Hematopoietic multipotent progenitor cell treated with erythropoietin and hydrocortisone succinate and interleukin-3 and kit ligand, for 15 days (in vitro differentiated cells): Measurements from ENCODE around the gene AP3S1.
"Not testable (repeated sequence)": the region's sequence is repeated elsewhere in the genome, so short reads cannot be mapped to it uniquely, and the experiment has no call there.

Source experiments
- DNase-seq: peaks from one replicate; pipeline ENCODE4 v3.0.0-alpha.2; 2015; ENCODE audit warnings: low spot score

AP3S1 gene

GRCh38 chr5:115873392-115873791 lies 31.7 kb downstream of the AP3S1 start:
- DNase-seq = no peak

GRCh38 chr5:115875447-115875846 lies 33.7 kb downstream of the AP3S1 start:
- DNase-seq = no peak

- not testable (repeated sequence) for DNase-seq
Measured at GRCh38 chr5:115877342-115877741, 35.6 kb downstream of the AP3S1 start.

- not testable (repeated sequence) for DNase-seq
Measured at GRCh38 chr5:115882434-115882833, 40.7 kb downstream of the AP3S1 start.

- DNase-seq = no peak
Measured at GRCh38 chr5:115884704-115885103, 43.0 kb downstream of the AP3S1 start.

- not testable (repeated sequence) for DNase-seq
Measured at GRCh38 chr5:115885208-115885607, 43.5 kb downstream of the AP3S1 start.

- no peak for DNase-seq
Measured at GRCh38 chr5:115888027-115888426, 46.3 kb downstream of the AP3S1 start.

GRCh38 chr5:115892021-115892420 lies 50.3 kb downstream of the AP3S1 start:
- no peak for DNase-seq

GRCh38 chr5:115894342-115894741 lies 52.6 kb downstream of the AP3S1 start:
- no peak for DNase-seq

GRCh38 chr5:115895821-115896220 lies 54.1 kb downstream of the AP3S1 start:
- DNase-seq = no peak

GRCh38 chr5:115898656-115899055 lies 56.9 kb downstream of the AP3S1 start:
- no peak for DNase-seq

- no peak for DNase-seq
Measured at GRCh38 chr5:115907177-115907576, 65.4 kb downstream of the AP3S1 start.

- not testable (repeated sequence) for DNase-seq
Measured at GRCh38 chr5:115913623-115914400, 72.1 kb downstream of the AP3S1 start.

- no peak for DNase-seq
Measured at GRCh38 chr5:115920171-115920725, 78.5 kb downstream of the AP3S1 start.

GRCh38 chr5:115928578-115929407 lies 87.1 kb downstream of the AP3S1 start:
- DNase-seq = not testable (repeated sequence)

- not testable (repeated sequence) for DNase-seq
Measured at GRCh38 chr5:115930171-115930570, 88.4 kb downstream of the AP3S1 start.

- DNase-seq = no peak
Measured at GRCh38 chr5:115930630-115931337, 89.0 kb downstream of the AP3S1 start.

GRCh38 chr5:115932991-115933390 lies 91.3 kb downstream of the AP3S1 start:
- DNase-seq = no peak

- DNase-seq = no peak
Measured at GRCh38 chr5:115934388-115934974, 92.7 kb downstream of the AP3S1 start.

- DNase-seq = no peak
Measured at GRCh38 chr5:115936031-115936430, 94.3 kb downstream of the AP3S1 start.

- no peak for DNase-seq
Measured at GRCh38 chr5:115939059-115939458, 97.3 kb downstream of the AP3S1 start.
